Liver (tissue), 9 donors: ENCODE results near the gene TMEM204. TPM values are rescaled to one million over a fixed set of nuclear protein-coding genes. Genes with fewer than 3 reads are reported as not detected.

Experiments used
- DNase-seq: peaks from one replicate; pipeline ENCODE4 v3.0.0-alpha.2; 2017; ENCODE audit warnings: low spot score
- H3K27ac ChIP-seq, 2 donors: one replicate each; pipeline ENCODE4 v1.7.0; 2013; ENCODE audit warnings: inconsistent platforms in 2 of 2, low read length in 2 of 2, control low read depth in 1 of 2, low read depth in 1 of 2, mild to moderate bottlenecking in 1 of 2
- H3K27me3 ChIP-seq, 4 donors: one replicate each; pipeline versions ENCODE4 v1.6.1 to v1.7.0; 2013; ENCODE audit warnings: low read length in 3 of 4, inconsistent platforms in 1 of 4, mild to moderate bottlenecking in 1 of 4, moderate library complexity in 1 of 4; ENCODE audit not compliant: control insufficient read depth in 4 of 4, insufficient read depth in 4 of 4
- H3K36me3 ChIP-seq, 4 donors: one replicate each; pipeline versions ENCODE4 v1.6.1 to v1.7.0; 2013; ENCODE audit warnings: low read length in 3 of 4, mild to moderate bottlenecking in 3 of 4, low read depth in 1 of 4, moderate library complexity in 1 of 4; ENCODE audit not compliant: control insufficient read depth in 4 of 4, insufficient read depth in 3 of 4
- H3K4me1 ChIP-seq, 4 donors: one replicate each; pipeline versions ENCODE4 v1.6.1 to v1.7.0; 2013; ENCODE audit warnings: low read length in 3 of 4, mild to moderate bottlenecking in 3 of 4, moderate library complexity in 1 of 4; ENCODE audit not compliant: control insufficient read depth in 4 of 4, insufficient read depth in 4 of 4
- H3K4me3 ChIP-seq, 3 donors: one replicate each; pipeline versions ENCODE4 v1.6.1 to v1.7.0; 2013; ENCODE audit warnings: low read length in 3 of 3, control low read depth in 1 of 3, low read depth in 1 of 3, mild to moderate bottlenecking in 1 of 3
- H3K9ac ChIP-seq, 2 donors: one replicate each; pipeline ENCODE4 v1.7.0; 2013; ENCODE audit warnings: low read length in 2 of 2, mild to moderate bottlenecking in 2 of 2, moderate library complexity in 2 of 2, control low read depth in 1 of 2, low read depth in 1 of 2
- H3K9me3 ChIP-seq, 4 donors: one replicate each; pipeline versions ENCODE4 v1.6.1 to v1.7.0; 2013; ENCODE audit warnings: low read length in 3 of 4; ENCODE audit not compliant: control insufficient read depth in 4 of 4
- ATF3 ChIP-seq: IDR thresholded peaks from 2 replicates; pipeline ENCODE4 v1.6.1; 2016; ENCODE audit warnings: antibody characterized with exemption
- EGR1 ChIP-seq, 2 donors: IDR thresholded peaks; 2 replicates each; pipeline ENCODE4 v1.6.1; 2016 to 2018; ENCODE audit warnings: antibody characterized with exemption in 2 of 2, low read depth in 2 of 2
- FOXA1 ChIP-seq: IDR thresholded peaks from 2 replicates; pipeline ENCODE4 v1.6.1; 2016; ENCODE audit warnings: antibody characterized with exemption
- FOXA2 ChIP-seq: IDR thresholded peaks from 2 replicates; pipeline ENCODE4 v1.6.1; 2016; ENCODE audit warnings: antibody characterized with exemption
- GABPA ChIP-seq, 2 donors: IDR thresholded peaks in 1 of 2; conservative IDR thresholded peaks in 1 of 2; 2 replicates each; pipeline ENCODE4 v1.6.1; 2016; ENCODE audit warnings: antibody characterized with exemption in 2 of 2, mild to moderate bottlenecking in 1 of 2, moderate library complexity in 1 of 2
- HNF4A ChIP-seq, 2 donors: conservative IDR thresholded peaks; 2 replicates each; pipeline ENCODE4 v1.6.1; 2016; ENCODE audit warnings: antibody characterized with exemption in 2 of 2, mild to moderate bottlenecking in 2 of 2
- HNF4G ChIP-seq: IDR thresholded peaks from 2 replicates; pipeline ENCODE4 v1.6.1; 2016; ENCODE audit warnings: antibody characterized with exemption
- JUND ChIP-seq, 2 donors: IDR thresholded peaks; 2 replicates each; pipeline ENCODE4 v1.6.1; 2016; ENCODE audit warnings: antibody characterized with exemption in 2 of 2
- MAX ChIP-seq: IDR thresholded peaks from 2 replicates; pipeline ENCODE4 v1.6.1; 2016; ENCODE audit warnings: antibody characterized with exemption
- NR2F2 ChIP-seq: IDR thresholded peaks from 2 replicates; pipeline ENCODE4 v1.6.1; 2016; ENCODE audit warnings: antibody characterized with exemption
- RAD21 ChIP-seq, 2 donors: IDR thresholded peaks; 2 replicates each; pipeline ENCODE4 v1.6.1; 2016; ENCODE audit warnings: antibody characterized with exemption in 2 of 2, mild to moderate bottlenecking in 2 of 2
- REST ChIP-seq: IDR thresholded peaks from 2 replicates; pipeline ENCODE4 v1.6.1; 2016; ENCODE audit warnings: antibody characterized with exemption, mild to moderate bottlenecking
- RXRA ChIP-seq, 2 donors: IDR thresholded peaks; 2 replicates each; pipeline ENCODE4 v1.6.1; 2017 to 2018; ENCODE audit warnings: antibody characterized with exemption in 2 of 2, mild to moderate bottlenecking in 1 of 2
- SP1 ChIP-seq: IDR thresholded peaks from 2 replicates; pipeline ENCODE4 v1.6.1; 2018; ENCODE audit warnings: antibody characterized with exemption, mild to moderate bottlenecking
- TAF1 ChIP-seq: conservative IDR thresholded peaks from 2 replicates; pipeline ENCODE4 v1.6.1; 2016; ENCODE audit warnings: antibody characterized with exemption, mild to moderate bottlenecking
- YY1 ChIP-seq: IDR thresholded peaks from 2 replicates; pipeline ENCODE4 v1.6.1; 2016; ENCODE audit warnings: antibody characterized with exemption, mild to moderate bottlenecking
- WGBS: extraction: QIAGEN DNeasy Blood & Tissue Kit; methylation state at CpG from one replicate; pipeline ENCODE4 v1.1.7; 2013; 5-methylcytosine and 5-hydroxymethylcytosine counted together
- polyA plus RNA-seq, 2 donors: library from polyadenylated mRNA; stranded (reverse) in 1 of 2; unstranded in 1 of 2; fragments of 200-250 nt in 1 of 2; fragments of >200 nt in 1 of 2; fragmentation: Nextera tagmentation in 1 of 2; extraction: Ambion mirVana in 1 of 2; gene quantifications; one replicate each; pipeline versions ENCODE4 v1.2.1 to v1.2.3, GENCODE V29; 2013 to 2015
- total RNA-seq, 2 donors: library from RNA; depleted of rRNA; stranded (reverse); fragments of >200 nt; gene quantifications; one replicate each; pipeline ENCODE4 v1.2.3, GENCODE V29; 2014
- TF ChIP-seq, protein P1 (sequence below): fragments of 150-350 bp; IDR thresholded peaks from 2 replicates; pipeline ENCODE4 v1.5.1; 2017; ENCODE audit warnings: improper control_type of control experiment, low read depth, low read length; ENCODE audit not compliant: missing input control
- TF ChIP-seq, protein P2 (sequence below): IDR thresholded peaks from 2 replicates; pipeline ENCODE4 v1.6.1; 2016; ENCODE audit warnings: antibody characterized with exemption
- donor health status: healthy.
- donor health status: healthy.
- donor health status: healthy.
- donor health status: healthy.
- donor health status: healthy.

Gene TMEM204
- total and polyA plus RNA-seq, 4 donors, result 3.5 to 14.4 (median 10.7) TPM

DNA sequence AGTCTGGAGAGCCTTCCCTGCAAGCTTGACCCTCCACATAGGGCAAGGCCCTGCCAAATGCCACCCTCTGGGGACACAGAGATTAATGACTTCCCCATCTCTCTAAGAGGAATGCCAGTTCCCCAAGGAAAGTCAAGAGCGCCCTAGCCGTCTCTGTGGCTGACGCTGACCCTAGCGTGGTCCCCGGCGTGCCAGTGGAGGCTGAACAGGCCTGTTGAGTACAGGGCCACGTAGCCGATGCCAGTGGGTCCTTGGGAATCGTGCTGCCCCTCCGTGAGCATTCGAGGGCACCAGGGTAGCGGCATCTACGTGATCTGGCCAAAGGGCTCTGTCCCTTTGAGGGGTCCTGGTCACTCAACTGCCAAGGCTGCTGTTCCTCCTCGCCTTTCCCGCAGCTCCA lies 17.2 kb downstream of the TMEM204 start (continued):
- TF ChIP-seq FOXA2, result no peak
- no peak for TF ChIP-seq HNF4A (conservative IDR thresholded peaks at IDR 0.05)
- TF ChIP-seq SP1, result no peak

GRCh38 chr16:1551166-1551565 lies 17.7 kb downstream of the TMEM204 start:
- Histone ChIP-seq H3K27me3 (no peaks in the 10 kb centered on the region), H3K4me1 (peaks cover under 1 to 18% (median under 1%) of the 10 kb centered on the region in 4 donors), H3K27ac (no peak overlapping the region), H3K4me3 (no peak overlapping the region), H3K36me3 (peaks cover 0 to 11% (median 3%) of the 10 kb centered on the region in 4 donors), H3K9me3 (no peaks in the 10 kb centered on the region), H3K9ac (no peak overlapping the region)
- no peak for DNase-seq
- WGBS, result 94% methylated on average over 12 of the region's 12 CpGs
- TF ChIP-seq HNF4G (no peak), TAF1 (no peak), HNF4A (conservative IDR thresholded peaks at IDR 0.05) (no peak), MAX (no peak), RXRA (IDR thresholded peaks at IDR 0.05) (no peak), FOXA1 (no peak), JUND (IDR thresholded peaks at IDR 0.05) (no peak), REST (no peak), GABPA (IDR thresholded peaks at IDR 0.05 in 1 of 2, conservative IDR thresholded peaks at IDR 0.05 in 1 of 2) (no peak), RAD21 (IDR thresholded peaks at IDR 0.05) (no peak), EGR1 (IDR thresholded peaks at IDR 0.05; ENCODE audit: low read depth in 2 of 2) (no peak), FOXA2 (no peak)

- Histone ChIP-seq H3K27ac (no peak overlapping the region), H3K9ac (no peak overlapping the region), H3K27me3 (no peaks in the 10 kb centered on the region), H3K36me3 (peaks cover 0 to 15% (median 3%) of the 10 kb centered on the region in 4 donors), H3K4me3 (no peak overlapping the region), H3K9me3 (no peaks in the 10 kb centered on the region), H3K4me1 (peaks cover 0 to 11% (median 0%) of the 10 kb centered on the region in 4 donors)
- no peak for TF ChIP-seq JUND (IDR thresholded peaks at IDR 0.05)
- TF ChIP-seq RXRA (IDR thresholded peaks at IDR 0.05), result no peak
- TF ChIP-seq NR2F2, result no peak
- no peak for TF ChIP-seq ATF3
- no peak for TF ChIP-seq FOXA2
- TF ChIP-seq RAD21 (IDR thresholded peaks at IDR 0.05), result no peak
- TF ChIP-seq SP1, result no peak
- no peak for TF ChIP-seq YY1
- no peak for TF ChIP-seq GABPA (IDR thresholded peaks at IDR 0.05 in 1 of 2, conservative IDR thresholded peaks at IDR 0.05 in 1 of 2)
- no peak for TF ChIP-seq MAX
- TF ChIP-seq TAF1, result no peak
- TF ChIP-seq, protein P1, sequence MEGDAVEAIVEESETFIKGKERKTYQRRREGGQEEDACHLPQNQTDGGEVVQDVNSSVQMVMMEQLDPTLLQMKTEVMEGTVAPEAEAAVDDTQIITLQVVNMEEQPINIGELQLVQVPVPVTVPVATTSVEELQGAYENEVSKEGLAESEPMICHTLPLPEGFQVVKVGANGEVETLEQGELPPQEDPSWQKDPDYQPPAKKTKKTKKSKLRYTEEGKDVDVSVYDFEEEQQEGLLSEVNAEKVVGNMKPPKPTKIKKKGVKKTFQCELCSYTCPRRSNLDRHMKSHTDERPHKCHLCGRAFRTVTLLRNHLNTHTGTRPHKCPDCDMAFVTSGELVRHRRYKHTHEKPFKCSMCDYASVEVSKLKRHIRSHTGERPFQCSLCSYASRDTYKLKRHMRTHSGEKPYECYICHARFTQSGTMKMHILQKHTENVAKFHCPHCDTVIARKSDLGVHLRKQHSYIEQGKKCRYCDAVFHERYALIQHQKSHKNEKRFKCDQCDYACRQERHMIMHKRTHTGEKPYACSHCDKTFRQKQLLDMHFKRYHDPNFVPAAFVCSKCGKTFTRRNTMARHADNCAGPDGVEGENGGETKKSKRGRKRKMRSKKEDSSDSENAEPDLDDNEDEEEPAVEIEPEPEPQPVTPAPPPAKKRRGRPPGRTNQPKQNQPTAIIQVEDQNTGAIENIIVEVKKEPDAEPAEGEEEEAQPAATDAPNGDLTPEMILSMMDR, result no peak
- no peak for TF ChIP-seq REST
- TF ChIP-seq FOXA1, result no peak
- no peak for TF ChIP-seq HNF4G
- TF ChIP-seq, protein P2, sequence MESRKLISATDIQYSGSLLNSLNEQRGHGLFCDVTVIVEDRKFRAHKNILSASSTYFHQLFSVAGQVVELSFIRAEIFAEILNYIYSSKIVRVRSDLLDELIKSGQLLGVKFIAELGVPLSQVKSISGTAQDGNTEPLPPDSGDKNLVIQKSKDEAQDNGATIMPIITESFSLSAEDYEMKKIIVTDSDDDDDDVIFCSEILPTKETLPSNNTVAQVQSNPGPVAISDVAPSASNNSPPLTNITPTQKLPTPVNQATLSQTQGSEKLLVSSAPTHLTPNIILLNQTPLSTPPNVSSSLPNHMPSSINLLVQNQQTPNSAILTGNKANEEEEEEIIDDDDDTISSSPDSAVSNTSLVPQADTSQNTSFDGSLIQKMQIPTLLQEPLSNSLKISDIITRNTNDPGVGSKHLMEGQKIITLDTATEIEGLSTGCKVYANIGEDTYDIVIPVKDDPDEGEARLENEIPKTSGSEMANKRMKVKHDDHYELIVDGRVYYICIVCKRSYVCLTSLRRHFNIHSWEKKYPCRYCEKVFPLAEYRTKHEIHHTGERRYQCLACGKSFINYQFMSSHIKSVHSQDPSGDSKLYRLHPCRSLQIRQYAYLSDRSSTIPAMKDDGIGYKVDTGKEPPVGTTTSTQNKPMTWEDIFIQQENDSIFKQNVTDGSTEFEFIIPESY, result no peak
- WGBS, result 90% methylated on average over 15 of the region's 15 CpGs
- DNase-seq, result no peak
Observed at GRCh38 chr16:1552129-1552528, 18.7 kb downstream of the TMEM204 start.
